NCI-H2081 treated with DMSO at 0.1 percent for 48 hours (cell line): ENCODE results near the gene SLC9A9.
"Not testable (repeated sequence)": the region's sequence is repeated elsewhere in the genome, so short reads cannot be mapped to it uniquely, and the experiment has no call there.

ENCODE experiments used
- DNase-seq: peaks from one replicate; lab custom pipeline; 2025; lab: John Stamatoyannopoulos, UW

SLC9A9 gene

DNA sequence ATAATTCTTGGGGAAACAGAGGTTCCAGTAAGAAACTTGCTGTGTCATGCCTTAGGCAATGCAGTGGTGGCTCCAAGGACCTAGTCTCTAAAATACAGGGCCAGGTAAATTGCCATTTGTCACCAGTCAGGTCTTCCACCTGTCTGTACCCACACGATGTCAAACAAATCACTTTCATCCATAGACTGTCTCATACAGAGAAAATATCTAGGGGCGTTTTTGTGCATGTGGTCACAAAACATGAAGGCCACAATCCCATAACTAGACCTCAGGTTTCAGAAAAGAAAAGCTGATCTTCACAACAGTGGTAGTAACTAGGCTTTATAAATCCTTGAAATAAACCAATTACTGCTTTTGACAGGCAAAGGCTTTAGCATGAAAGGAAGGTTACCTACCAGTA is 92.3 kb downstream of the SLC9A9 start:
- no peak for DNase-seq

DNA sequence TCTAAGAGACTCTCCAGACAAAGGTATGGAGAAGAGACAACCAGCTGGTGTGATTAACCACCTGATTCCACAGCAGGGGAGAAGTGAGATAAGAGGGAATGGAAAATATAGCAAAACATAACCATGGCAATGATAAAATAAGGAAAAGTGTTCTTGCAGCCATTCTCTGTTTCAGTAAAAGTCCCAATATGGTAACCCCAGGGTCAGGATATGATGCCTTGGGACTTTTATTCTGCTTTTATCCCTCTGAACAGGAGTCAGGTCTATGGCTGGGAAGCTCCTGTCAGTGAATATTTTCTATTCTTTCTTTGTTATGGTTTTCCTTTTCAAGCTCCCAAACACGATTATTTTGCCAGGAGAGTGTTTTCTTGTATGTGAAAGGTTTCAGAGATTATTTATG is 94.2 kb downstream of the SLC9A9 start:
- no peak for DNase-seq

DNA sequence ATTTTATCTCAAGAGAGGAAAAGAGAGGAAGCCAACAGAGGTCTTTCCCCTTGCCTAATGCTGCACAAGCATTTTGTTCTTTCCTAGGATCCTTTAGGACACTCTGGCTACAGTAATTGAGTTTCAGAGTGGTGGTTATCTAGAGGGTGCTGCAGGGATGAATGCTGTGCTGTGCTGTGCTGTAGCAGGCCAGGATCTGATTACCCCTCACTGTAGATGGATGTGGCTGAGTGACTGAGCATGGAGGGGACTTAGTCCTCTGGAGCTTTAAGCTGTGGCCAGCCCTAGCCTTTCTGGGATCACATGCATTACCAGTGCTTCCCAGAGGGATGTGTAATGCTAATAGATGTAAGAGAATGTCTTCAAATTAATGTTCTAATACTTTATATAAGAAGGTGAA is 94.8 kb downstream of the SLC9A9 start:
- no peak for DNase-seq

DNA sequence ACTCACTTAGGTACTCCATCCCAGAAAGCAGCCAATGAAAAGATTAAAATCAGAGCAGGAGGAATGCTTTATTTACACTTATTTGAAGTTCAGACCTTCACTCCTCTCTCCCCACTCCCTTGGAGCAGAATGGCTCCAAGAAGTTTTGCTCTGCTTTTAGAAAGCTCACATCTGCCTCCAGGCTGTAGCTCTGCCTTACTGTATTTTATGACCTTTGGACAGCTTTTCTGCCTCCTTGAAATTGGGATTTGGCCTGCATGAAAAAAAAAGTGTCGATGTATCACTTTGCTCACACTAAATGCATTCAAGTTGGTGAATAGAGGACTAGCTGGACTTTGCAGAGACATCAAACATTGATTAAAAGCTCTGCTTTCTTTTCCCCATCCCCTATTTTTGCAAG is 95.3 kb downstream of the SLC9A9 start:
- no peak for DNase-seq

DNA sequence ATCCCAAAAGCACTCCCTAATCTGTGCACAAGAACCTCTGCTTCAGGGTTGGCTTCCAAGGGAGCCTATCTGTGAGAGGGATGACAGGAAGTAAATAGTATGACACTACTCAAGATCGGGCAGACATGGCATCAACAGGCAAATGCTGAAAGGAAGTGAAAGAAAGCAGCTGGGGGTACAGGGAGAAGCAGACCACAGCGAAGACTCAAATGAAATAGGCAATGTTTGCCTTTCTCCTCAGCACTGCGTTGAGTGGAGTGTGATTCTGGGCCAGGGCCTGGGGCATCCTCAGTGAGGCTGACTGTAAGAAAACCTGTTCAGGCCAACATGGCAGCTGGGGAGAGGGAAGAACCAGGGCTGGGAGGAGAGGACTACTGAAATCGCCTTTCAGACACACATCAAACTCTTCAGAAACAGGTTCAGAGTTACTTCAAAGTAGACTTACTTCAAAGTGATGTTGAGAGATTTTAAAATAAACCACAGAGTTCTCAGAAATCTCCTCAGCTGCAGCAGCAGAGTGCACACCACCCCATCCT is 96.6 kb downstream of the SLC9A9 start:
- DNase-seq: no peak

DNA sequence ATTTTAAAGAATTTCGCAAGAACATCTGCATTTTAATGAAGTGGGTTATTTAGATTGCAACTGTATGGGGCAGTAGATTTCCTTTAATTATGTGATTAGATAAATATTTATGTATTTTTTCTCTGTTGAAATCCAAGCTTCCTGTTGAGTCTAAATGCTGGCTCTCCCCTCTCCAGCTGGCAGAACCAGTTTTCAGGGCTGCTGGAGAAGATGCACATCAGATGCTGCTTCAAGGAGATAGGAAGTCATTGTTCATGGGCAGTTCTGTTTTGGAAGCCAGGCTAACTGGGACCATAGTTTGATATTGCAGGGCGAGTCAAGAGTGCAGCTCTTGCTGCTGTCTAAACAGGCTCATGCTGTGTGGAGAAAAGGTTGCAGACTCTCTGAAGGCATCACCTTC is 97.4 kb downstream of the SLC9A9 start:
- DNase-seq: no peak

DNA sequence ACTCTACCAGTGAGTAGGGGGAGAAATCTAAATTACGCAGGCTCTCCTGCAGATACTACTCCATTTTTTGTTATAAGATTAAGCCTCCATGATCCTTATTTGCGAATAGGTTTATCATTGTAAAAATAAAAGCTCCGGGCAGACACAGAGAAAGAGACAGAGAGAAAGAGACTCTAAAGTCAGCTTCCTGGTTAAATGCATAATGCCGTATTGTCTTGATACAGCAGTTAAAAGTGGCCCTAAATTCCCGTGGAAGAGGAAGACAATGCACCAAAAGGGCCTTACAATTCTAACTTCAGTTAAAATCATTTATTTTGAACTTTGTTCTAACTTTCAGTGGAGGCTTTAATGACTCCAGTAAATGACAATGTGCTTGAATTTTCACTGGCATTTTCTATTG is 98.3 kb downstream of the SLC9A9 start:
- DNase-seq: no peak

DNA sequence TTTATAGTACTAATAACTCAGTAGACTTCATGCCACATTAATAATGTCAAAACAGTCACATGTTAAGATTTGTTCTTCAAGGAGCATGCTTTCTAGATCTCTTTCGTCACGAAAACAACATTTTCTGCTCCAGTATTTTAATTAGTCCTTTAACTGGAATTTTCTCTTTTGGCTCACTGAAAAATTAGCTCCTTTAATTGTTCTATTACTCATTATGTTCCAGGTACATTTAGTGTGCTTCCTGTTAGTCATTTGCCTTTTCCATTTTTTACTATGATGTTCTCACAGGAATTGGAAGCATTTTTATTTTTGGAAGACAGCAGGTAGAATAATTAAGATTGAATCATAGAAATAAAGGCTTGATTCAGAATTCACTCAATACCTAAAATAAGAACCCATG is 111.2 kb downstream of the SLC9A9 start:
- no peak for DNase-seq

DNA sequence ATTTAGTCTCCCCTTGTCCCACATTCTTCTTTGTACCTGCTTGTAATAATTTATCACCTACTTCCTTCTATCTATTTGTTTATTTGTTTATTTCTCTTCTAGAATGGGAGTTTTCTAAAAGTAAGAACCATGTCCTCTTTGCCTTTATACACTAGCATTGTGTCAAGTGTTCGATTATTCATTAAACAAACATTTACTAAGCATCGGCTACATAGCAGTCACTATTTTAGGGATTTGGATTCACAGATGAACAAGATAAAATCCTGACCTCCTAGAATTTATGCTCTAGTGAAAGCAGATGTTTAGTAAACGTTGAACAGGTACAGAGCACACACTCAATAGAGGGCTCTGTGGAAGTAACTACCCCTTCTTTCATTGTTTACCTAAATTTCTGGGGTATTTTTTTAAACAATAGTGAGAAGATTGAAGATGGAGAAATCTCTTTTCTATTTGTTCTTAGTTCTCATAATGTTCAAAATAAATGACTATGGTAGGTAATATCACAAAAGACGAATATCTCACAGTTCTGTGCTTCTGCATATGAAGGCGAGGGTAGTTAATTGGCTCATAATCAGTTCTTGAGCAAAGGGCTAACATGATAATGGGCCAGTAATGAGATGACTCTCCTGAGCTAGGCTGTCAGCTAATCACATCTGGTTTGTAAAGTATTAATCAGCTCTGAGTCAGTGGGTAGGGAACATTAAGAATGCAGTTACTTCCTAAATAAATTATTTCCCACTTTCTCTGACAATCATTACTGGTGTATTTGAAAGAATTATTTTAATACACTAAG is 111.9 kb downstream of the SLC9A9 start:
- DNase-seq: no peak

DNA sequence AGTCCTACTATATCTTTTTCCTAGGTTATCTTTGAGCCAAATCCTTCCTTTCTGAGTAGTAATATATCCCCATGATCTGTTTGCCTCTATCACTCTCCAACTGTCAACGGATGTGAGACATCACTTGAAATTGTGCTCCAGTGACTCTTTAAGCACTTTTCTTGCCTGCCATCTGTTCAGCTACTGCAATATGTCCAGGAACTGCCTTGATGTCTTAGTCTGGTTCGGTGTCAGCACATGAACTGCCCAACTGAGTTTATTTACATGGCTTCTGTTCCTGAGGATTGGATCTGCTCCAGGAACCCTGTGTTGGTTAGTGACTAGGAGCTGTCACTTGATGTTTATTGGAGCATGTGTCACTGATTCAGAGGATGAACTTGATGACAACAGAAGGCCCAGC is 116.5 kb downstream of the SLC9A9 start:
- no peak for DNase-seq

DNA sequence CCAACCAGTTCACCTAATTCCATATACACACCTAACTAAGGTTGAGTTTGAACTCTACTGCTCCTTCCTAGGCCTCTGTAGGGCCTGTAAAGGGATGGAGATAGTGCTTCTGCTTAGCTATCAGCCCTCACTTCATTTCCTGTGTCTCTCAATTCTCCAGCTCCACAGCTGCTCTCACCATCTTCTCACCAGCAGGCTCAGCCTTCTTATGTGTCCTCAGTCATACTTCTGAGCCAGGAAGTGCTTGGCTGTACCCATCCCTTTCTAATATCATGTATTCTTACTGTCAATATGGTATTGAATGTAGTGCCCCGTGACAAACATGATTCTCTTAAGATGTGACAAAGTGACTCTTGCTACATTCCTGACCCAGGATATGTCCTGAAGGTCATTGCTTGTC is 116.9 kb downstream of the SLC9A9 start:
- no peak for DNase-seq

DNA sequence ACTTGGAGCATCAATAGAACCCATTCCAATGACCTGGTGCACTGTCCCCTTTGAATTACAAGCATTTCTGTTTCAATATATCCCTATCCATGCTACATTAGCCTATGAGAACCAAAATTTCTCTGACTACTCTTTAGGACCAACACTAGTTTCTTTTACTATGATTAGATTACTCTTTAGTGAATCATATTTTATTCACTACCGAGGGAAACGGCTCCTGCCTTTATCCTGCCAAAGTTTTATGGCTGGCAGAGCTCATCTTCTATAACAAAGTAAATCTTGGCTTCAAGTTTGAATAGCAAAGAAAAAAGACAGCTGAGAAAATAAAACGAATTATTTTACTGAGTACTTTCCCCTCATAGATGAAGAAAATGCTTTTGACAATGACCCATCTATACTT is 120.9 kb downstream of the SLC9A9 start:
- DNase-seq: no peak

DNA sequence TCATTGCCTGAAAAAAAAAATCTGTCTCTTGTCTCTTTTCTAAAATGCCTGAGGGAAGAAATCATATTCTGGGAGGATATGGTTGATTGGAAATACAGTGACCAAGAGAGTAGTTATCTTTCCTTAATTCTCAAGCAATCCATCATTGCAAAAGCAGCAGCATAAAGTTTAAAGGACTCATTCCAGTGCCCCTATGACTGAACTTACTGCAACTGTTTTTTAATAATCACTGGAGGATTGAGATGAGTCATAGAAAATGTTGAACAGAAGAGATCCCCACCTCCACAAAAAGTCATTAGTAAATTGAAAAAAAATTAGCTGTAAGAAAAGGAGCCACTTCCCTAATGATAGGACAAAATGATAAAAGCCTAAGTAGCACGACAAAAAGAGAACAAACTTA is 121.5 kb downstream of the SLC9A9 start:
- no peak for DNase-seq

DNA sequence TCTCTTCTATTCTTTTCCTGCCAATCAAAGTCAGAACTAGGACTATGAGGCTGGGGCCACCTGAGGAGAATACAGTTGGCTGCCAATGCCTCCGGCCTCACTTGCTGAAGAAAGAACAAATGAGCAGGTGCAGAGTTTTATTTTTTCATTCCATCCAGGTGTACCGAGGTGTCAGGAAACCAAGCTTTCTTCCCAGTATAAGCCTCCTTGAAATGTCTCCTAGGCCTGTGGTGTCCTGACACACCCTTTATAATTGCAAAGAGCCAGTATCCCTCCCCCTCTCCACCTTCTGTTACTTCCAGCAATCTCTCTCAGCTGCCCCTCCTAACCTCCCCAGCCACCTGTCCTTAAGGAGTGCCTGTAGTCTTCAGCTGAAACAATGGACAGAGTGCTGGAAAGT is 127.9 kb downstream of the SLC9A9 start:
- DNase-seq: no peak

DNA sequence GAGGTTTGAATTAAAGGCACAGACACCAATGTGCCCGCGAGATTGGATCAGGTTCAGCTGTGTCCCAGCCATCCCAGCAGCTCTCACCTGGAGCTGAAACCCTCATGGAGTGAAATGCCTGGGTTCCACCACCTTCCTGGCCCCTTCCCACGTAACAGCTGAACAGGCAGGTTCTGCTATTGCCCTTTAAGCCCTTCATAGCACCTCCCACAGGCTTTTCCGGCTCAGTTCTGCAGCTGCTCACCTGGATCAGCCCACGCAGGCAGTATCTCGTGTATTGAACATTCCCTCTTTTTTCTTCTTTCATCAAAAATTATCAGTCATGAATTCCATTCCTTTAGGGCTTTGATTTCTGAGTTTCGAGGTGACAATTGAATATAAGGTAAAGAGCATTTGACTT is 129.8 kb downstream of the SLC9A9 start:
- DNase-seq: no peak

DNA sequence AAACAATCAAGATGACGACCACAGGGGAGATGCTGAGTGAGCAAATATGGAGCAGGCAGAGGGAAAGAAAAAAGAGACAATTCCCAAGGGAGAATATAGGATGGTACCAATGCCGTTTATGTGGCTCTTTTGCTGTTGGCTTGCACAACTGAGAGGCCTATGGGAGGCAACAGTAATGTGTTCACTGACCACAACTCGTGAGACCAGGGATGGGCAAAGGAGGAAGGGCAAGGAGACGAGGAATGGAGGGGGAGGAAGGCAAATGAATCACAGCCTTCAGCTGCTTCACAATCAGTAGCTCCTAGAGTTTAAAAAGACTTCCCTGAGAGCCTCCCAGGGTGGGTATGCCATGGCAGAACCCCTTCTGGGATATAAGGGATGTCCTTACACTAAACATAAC is 131.5 kb downstream of the SLC9A9 start:
- no peak for DNase-seq

DNA sequence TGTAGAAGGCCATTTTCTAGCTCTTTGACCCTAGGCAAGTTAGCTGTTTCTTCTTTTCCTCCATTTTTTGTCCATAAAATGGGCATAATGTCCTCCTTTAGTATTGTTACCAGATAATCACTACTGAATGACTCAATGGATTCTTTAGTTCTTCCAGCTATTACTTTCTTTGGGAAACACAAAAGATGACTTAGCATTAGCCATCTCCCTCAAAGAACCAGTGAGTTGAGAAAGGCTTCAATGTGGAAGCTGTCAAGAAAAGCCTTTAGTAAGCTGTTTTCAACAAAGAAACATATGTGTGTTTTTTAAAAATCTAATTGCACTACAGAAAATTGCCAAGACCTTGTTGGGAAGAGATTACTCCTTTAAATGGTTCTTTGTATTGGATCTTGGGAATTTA is 135.7 kb downstream of the SLC9A9 start:
- no peak for DNase-seq

DNA sequence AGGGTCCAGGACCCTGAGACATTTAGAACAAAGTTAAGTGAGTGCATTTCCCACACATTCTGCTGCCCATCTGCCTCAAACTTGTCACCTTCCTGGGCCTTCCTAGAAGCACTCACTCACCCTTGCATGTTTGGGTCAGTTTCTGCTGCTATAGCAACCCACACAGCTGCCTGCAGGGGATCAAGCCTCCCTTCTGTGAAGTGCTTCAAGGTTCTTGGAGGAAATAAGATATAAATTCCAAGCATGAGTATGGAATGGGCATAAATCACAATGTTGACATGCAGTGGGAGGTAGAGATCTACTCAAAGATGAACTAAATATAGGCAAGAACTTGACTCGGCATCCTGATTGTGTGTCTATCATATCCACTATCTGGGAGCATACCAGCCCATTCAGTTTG is 140.4 kb downstream of the SLC9A9 start:
- no peak for DNase-seq

DNA sequence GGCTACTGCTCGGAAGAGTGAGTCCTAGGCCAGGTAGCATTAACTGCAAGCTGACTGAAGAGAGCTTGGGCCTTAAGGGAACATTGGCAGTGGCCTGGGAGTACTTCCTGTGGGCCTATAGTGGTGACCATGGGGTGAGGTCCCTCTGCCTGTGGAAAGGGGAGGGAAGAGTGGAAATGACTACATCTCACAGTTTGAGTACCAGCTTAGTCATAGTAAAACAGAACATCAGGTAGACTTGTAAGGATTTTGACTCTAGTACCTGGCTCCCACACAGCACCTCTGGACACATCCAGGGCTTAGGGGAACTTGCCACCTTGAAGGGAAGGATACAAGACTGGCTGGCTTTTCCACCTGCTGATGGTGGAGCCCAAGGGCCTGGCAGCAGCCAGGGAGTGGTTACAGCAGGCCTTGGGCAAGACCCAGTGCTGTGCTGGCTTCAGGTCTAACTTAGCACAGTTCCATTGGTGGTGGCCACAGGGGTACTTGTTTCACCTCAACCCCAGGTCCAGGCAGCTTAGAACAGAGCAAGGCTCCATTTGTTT is 147.8 kb downstream of the SLC9A9 start:
- DNase-seq: no peak

DNA sequence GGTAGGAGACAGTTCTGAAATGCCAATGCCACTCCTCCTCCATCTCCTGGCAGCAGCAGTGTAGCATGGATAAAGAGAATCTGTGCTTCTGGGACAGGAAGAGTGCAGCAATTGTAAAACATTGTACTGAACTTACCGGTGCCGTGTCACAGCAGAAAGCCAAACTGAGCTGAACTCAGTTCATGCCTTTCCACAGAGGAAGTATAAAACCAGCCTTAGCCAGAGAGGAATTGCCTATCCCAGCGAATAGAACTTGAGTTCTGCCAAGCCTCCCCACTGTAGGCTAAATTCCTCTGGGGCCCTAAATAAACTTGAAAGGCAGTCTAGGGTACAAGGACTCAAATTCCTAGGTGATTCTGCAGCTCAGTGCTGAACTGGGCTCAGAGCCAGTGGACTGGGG is 148.8 kb downstream of the SLC9A9 start:
- no peak for DNase-seq

DNA sequence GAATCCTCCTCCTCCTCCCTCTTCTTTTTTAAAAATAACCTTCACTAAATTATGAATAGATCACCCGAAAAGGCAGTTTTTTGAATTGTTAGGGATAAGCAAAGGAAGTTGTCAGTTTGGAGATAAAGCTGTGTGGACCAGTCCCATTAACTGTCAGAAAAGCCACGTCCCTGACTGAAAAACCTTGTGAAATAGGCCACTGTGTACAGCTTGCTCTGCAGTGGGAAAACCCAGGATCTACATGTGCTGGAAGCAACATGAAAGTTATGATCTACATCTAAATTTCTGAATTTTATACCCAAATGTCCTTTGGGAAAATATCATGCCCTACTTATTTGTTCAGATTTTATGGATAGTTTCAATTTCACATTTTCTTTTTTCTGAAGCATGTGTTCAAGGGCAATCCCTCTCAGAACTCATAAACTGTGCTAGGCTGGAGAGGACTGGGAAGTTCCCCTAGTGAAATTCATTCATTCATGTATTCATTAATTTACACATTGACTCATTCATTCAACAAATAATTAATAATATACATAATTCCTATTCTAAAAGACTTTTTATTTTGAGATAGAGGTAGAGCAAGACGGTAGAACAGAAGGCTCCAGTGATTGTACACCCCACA is 149.5 kb downstream of the SLC9A9 start:
- DNase-seq: no peak

DNA sequence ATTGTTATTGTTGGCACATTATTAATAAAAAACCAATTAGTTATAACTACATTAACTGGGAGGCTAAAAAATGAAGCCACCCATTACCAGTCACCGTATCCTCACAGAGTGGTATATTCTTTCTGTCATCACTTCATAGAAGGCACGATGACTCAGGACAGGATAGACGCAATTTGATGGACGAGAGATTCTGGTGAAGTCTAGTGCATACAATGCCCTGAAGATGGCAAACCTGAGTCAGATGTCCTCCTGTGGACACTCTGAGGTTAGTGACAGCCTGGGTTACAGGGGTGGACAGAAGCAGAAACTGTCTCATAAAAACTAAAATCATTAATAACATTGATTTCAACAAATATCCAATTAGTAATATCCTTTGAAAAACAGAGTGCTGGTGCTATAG is 150.3 kb downstream of the SLC9A9 start:
- no peak for DNase-seq

DNA sequence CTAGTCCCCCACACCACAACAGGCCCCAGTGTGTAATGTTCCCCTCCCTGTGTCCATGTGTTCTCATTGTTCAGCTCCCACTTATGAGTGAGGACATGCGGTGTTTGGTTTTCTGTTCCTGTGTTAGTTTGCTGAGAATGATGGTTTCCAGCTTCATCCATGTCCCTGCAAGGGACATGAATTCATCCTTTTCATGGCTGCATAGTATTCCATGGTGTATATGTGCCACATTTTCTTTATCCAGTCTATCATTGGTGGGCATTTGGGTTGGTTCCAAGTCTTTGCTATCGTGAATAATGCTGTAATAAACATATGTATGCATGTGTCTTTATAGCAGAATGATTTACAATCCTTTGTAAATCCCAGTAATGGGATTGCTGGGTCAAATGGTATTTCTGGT is 152.9 kb downstream of the SLC9A9 start:
- DNase-seq: not testable (repeated sequence)

DNA sequence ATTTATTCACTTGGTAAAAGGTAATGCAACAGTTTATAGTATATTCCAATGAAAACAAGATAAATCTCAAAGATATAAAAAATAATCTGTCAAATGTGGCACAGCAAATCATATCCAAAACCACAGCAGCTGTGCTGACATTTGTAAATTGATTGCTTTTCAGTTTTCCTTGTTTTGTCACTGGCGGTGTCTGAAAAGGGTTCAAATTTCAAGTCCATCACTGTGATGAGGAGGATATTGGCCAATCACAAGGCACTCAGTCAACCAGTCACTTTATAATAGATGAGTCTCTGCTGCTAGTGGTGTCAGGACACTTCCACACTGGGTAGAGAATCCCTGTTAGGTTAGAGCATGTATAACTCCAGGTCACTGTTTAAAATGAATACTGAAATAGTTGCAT is 154.8 kb downstream of the SLC9A9 start:
- DNase-seq: no peak
